ENCODE results near the gene TMEM198.

DNA sequence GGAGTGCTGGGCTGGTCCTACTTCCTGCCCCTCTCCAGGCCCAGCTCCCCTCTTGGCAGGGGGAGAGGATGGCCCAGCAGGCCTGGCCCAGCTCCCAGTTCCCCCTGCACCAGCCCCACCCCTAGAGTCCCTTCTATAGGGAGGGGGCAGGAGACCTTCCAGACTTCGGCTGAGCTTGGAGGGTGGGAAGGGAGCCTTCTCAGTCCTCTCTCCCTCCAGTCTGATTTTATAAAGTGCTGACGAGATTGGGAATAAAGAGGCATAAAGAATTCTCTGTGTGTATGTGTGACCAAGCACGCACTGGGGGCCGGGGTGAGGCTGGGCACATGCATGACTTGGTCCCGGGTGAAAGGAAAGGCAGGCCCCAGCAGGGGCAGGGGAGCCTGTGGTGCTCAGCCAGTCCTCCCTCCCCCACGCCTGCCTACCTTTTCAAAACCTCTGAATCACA lies 5.3 kb upstream of the TMEM198 start:
- TF ChIP-seq POLR2A (IDR thresholded peaks at IDR 0.05) (no peak), POLR2AphosphoS5 (IDR thresholded peaks at IDR 0.05) (no peak), EP300 (IDR thresholded peaks at IDR 0.05) (no peak)
- TF ChIP-seq, protein P1, sequence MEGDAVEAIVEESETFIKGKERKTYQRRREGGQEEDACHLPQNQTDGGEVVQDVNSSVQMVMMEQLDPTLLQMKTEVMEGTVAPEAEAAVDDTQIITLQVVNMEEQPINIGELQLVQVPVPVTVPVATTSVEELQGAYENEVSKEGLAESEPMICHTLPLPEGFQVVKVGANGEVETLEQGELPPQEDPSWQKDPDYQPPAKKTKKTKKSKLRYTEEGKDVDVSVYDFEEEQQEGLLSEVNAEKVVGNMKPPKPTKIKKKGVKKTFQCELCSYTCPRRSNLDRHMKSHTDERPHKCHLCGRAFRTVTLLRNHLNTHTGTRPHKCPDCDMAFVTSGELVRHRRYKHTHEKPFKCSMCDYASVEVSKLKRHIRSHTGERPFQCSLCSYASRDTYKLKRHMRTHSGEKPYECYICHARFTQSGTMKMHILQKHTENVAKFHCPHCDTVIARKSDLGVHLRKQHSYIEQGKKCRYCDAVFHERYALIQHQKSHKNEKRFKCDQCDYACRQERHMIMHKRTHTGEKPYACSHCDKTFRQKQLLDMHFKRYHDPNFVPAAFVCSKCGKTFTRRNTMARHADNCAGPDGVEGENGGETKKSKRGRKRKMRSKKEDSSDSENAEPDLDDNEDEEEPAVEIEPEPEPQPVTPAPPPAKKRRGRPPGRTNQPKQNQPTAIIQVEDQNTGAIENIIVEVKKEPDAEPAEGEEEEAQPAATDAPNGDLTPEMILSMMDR (IDR thresholded peaks at IDR 0.05) = no peak
